ENCODE data around the gene RAB11FIP3.

DNA sequence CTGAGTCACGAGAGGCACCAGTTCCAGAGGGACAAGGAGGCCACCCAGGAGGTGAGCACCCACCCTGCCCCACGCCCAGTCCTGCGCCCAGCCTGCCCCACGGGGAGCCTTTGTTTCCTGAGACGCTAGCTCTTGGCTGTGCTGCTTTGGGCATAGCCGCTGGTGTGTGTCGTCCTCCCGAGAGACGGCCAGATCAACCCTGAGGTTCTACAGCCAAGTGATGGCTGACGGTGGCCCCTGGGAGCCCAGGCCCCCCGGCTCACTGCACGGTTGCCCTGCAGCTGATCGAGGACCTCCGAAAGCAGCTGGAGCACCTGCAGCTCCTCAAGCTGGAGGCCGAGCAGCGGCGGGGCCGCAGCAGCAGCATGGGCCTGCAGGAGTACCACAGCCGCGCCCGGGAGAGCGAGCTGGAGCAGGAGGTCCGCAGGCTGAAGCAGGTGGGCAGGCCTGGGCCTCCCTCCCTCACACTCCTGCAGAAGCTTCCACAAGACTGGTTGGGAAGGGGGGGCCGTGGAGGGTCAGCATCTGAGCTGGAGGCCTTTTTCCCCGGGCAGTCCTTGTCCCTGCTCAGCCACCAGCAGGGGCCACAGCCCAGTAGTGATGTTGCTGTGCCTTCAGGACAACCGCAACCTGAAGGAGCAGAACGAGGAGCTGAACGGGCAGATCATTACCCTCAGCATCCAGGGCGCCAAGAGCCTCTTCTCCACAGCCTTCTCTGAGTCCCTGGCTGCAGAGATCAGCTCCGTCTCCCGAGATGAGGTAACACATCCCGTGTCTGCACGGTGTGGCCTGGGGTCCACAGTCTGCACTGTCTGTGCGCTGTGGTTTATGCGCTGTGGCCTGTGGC lies 94.6 kb downstream of the RAB11FIP3 start:
- TF ChIP-seq, protein P1, sequence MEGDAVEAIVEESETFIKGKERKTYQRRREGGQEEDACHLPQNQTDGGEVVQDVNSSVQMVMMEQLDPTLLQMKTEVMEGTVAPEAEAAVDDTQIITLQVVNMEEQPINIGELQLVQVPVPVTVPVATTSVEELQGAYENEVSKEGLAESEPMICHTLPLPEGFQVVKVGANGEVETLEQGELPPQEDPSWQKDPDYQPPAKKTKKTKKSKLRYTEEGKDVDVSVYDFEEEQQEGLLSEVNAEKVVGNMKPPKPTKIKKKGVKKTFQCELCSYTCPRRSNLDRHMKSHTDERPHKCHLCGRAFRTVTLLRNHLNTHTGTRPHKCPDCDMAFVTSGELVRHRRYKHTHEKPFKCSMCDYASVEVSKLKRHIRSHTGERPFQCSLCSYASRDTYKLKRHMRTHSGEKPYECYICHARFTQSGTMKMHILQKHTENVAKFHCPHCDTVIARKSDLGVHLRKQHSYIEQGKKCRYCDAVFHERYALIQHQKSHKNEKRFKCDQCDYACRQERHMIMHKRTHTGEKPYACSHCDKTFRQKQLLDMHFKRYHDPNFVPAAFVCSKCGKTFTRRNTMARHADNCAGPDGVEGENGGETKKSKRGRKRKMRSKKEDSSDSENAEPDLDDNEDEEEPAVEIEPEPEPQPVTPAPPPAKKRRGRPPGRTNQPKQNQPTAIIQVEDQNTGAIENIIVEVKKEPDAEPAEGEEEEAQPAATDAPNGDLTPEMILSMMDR (IDR thresholded peaks at IDR 0.05) = no peak
- TF ChIP-seq POLR2A (IDR thresholded peaks at IDR 0.05) = no peak
